NK-92 (cell line): Measurements from ENCODE around the gene PDGFC.

Source experiments
- DNase-seq: peaks from one replicate; lab custom pipeline; 2025; ENCODE audit not compliant: unreplicated experiment; lab: John Stamatoyannopoulos, UW

The PDGFC gene

GRCh38 chr4:156975686-156976085, 4.1 kb upstream of the PDGFC start:
- no peak for DNase-seq

- DNase-seq, result no peak
These were observed 2.7 kb upstream of the PDGFC start for GRCh38 chr4:156974264-156974663.

- no peak for DNase-seq
These were observed 898 bp upstream of the PDGFC start for GRCh38 chr4:156972379-156973015.

GRCh38 chr4:156971165-156971675, 379 bp downstream of the PDGFC start:
- no peak for DNase-seq

- no peak for DNase-seq
These were observed 966 bp downstream of the PDGFC start for GRCh38 chr4:156970501-156971164.

GRCh38 chr4:156969911-156970310, 1.7 kb downstream of the PDGFC start:
- no peak for DNase-seq

GRCh38 chr4:156969101-156969500, 2.5 kb downstream of the PDGFC start:
- DNase-seq, result no peak

GRCh38 chr4:156968479-156968984, 3.1 kb downstream of the PDGFC start:
- no peak for DNase-seq

GRCh38 chr4:156966836-156967235, 4.8 kb downstream of the PDGFC start:
- no peak for DNase-seq

GRCh38 chr4:156963419-156963818, 8.2 kb downstream of the PDGFC start:
- no peak for DNase-seq

GRCh38 chr4:156962528-156962974, 9.0 kb downstream of the PDGFC start:
- DNase-seq, result no peak

- DNase-seq, result no peak
These were observed 9.6 kb downstream of the PDGFC start for GRCh38 chr4:156962058-156962358.

GRCh38 chr4:156961196-156962057, 10.2 kb downstream of the PDGFC start:
- DNase-seq, result no peak

- DNase-seq, result no peak
These were observed 12.3 kb downstream of the PDGFC start for GRCh38 chr4:156959298-156959702.

- no peak for DNase-seq
These were observed 13.1 kb downstream of the PDGFC start for GRCh38 chr4:156958276-156959074.

GRCh38 chr4:156957556-156957955, 14.0 kb downstream of the PDGFC start:
- no peak for DNase-seq

- no peak for DNase-seq
These were observed 14.7 kb downstream of the PDGFC start for GRCh38 chr4:156956826-156957368.

- DNase-seq, result no peak
These were observed 15.2 kb downstream of the PDGFC start for GRCh38 chr4:156956359-156956758.

GRCh38 chr4:156954587-156954986, 17.0 kb downstream of the PDGFC start:
- DNase-seq, result no peak

GRCh38 chr4:156953951-156954350, 17.6 kb downstream of the PDGFC start:
- no peak for DNase-seq

- no peak for DNase-seq
These were observed 18.6 kb downstream of the PDGFC start for GRCh38 chr4:156953001-156953400.
